ENCODE results near the gene GPI.
"Not testable (repeated sequence)": the region's sequence is repeated elsewhere in the genome, so short reads cannot be mapped to it uniquely, and the experiment has no call there.

The GPI gene

DNA sequence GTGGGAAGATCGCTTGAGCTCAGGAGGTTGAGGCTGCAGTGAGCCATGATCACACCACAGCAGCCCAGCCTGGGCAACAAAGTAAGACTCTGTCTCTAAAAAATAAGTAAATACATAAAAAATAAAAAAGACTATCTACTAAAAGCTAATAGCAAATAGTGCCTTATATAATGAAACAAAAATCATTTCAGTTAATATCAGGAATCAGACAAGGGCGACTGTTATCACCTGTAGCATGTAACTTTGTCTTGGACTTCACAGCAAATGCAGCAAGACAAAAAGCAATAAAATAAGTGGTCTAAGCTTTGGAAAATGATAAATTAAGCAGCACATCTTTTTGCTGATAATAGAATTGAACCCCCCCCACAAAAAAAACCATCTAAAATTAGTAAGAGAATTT, 21.2 kb upstream of the GPI start:
- DNase-seq, result no peak

DNA sequence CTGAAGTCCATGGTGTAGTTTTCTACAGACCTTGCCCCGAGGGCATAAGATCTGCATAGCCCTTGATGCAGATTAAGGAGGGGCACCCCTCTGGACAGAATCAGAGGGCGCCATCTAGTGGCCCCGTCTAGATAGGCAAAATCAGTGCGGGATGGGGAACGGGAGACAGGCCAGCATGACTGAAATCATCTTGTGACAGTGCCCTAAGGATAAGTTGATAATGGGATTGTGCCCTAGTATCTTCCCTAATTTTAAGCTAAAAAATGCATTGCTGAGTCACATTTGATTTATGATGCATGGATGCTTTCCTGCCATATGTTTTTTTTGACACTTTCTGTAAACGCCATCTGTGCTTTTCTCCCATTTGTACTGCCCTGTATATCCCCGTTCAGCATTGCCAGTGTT, 19.0 kb upstream of the GPI start:
- DNase-seq, result peak; percentile 84

GRCh38 chr19:34347561-34348165, 17.3 kb upstream of the GPI start:
- DNase-seq, result no peak

GRCh38 chr19:34348899-34349487, 16.0 kb upstream of the GPI start:
- DNase-seq, result no peak

DNA sequence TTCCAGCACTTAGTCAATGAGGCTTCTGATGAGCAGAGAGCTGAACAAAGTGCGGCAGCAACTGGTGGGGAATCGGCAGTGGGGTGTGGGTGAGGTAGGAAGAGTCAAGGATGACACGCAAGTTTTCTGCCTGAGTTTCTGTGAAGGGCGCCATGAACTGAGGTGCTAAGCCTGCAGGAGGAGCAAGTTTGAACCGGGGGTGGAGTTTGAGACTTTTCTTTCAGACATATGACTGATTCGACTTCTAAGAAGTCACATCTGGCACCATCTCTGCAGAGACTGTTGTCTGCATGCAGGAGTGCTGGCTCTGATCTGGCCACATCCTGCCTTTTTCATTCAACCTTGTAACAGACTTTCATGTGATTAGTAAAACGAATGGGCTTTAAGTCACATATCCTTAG, 14.8 kb upstream of the GPI start:
- no peak for DNase-seq

DNA sequence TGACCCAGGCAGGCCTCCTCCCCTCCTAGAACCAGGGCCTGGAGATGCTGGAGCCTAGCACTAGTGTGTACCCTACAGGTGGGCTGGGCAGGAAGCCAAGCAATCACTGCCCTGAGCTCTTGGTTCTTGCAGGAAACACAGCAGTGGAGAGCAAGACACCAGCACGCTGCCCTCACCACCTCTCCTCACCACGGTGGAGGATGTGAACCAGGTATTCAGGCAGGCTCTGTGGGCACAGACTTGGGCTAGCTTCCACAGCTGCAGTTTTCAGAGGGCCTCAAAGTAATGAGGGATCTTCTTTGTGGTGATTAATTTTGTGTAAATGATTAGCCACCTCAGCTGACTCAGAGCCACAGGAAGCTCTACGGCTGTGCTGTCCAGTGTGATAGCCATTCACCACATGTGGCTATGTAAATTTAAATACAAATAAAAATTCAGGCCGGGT, 13.6 kb upstream of the GPI start:
- DNase-seq, result no peak

GRCh38 chr19:34353546-34353945, 11.4 kb upstream of the GPI start:
- no peak for DNase-seq

- no peak for DNase-seq
Measured at GRCh38 chr19:34355201-34355600, 9.8 kb upstream of the GPI start.

- no peak for DNase-seq
Measured at GRCh38 chr19:34356875-34357274, 8.1 kb upstream of the GPI start.

DNA sequence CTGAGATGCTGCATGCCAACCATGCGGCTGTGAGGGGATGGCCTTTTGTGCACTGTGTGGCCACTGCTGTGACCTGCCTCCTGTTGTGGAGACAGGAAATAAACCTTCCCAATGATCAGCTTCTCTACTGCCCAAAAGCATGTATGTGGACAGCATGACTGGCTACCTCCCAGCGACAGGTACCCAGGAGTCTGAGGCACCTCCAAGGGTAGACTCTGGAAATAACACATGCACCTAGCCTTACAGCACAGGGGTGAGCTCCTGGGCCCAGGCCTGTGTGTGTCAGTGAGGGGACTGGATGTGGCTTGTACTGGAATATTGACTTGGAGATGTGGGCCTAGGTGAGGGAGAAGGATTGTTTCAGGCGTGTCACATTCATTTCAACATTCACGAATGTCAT, 7.6 kb upstream of the GPI start:
- no peak for DNase-seq

GRCh38 chr19:34359140-34359953, 5.6 kb upstream of the GPI start:
- peak; percentile 97 for DNase-seq

DNA sequence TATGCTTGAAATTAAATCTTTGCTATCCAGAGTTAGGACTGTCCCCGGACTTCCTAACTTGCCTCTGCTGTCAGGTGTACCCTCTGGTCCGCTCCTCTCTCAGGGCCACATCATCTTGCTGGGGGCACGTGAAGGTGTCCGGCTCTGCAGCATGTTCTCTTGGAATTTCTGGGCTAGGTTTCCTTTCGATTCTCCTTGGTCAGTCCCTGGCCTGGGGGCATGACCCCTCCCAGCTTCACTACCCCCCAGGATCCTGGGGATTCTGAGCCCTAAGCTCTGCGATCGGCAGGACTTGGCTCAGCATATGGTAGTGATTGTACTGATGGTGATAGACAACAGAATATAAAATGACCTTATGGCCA, 5.1 kb upstream of the GPI start:
- DNase-seq, result no peak

GRCh38 chr19:34360354-34360909, 4.6 kb upstream of the GPI start:
- DNase-seq, result no peak

DNA sequence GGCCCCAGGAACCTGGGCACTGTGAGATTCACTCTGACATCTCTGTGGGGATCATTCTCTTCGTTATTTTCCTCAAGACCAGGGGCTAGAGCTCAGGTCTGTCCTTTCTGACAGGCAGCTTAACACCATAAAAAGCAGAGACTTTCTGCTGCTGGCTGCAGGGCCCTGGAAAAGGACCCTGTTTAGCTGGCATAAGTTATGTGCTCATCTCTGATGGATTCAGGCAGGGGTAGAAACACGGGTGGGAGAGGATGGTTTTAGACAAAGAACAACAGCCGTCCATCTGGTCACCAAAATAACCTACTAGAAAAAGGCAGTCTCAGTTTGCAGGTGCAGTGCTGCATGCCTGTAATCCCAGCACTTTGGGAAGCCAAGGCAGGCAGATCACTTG, 2.3 kb upstream of the GPI start:
- DNase-seq, result no peak

GRCh38 chr19:34363094-34363493, 1.9 kb upstream of the GPI start:
- DNase-seq, result no peak

GRCh38 chr19:34363930-34364329, 1.1 kb upstream of the GPI start:
- DNase-seq, result no peak

DNA sequence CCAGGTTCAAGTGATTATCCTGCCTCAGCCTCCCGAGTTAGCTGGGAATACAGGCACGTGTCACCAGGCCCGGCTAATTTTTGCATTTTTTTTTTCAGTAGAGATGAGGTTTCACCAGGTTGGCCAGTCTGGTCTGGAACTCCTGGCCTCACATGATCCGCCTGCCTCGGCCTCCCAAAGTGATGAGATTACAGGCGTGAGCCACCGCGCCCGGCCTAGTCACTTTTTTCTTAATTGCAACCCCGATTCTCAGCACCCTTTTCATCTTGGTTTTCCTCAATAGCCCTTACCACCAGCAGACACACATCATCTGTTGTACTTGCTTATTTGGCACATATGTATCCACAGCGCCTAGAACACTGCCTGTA, 550 bp upstream of the GPI start:
- no peak for DNase-seq

DNA sequence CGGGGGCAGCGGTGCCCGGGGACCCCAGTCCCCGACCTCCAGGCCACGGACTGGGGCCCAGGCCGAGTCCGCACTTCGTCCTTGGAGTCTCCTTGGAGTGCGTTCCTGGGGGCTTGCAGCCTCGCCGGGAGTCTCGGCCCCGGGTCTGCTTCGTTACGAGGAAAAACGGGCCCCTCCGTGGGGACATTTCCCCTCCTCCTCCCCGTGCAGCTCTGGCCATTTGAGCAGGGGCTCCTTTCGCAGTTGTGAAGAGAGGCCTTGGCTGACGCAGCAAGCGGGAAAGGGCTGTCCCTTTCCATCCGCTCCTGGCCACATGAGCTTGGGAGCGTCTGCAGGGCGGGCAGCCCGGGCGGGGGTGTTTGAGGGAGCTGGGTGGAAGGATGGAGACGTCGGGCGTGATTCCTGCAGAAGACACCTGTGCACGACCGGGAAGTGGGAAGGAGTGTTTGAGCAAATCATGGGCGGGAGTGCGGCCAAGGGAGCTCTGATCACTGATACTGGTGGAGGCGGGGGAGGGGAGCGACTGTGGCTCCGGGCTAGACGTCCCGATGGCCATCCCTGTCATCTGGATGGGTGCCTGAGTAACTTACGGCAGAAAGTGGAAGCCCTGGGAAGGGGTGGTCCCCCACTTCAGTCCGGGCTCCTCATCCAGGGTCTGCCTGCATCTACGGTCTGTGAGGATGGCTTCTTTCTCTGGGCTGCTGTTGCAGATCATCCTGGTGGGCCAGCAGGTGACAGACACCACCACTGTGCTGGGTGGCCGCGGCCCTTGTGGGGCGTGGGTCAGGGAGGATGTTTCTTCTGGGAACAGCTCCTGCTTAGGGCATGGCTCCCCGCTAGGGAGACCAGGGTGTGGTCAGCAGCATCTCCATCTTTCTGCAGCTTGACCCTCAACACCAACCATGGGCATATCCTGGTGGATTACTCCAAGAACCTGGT, 736 bp downstream of the GPI start:
- DNase-seq, result peak; percentile 66

- DNase-seq, result peak; percentile 91
Measured at GRCh38 chr19:34366738-34367623, 2.0 kb downstream of the GPI start.

DNA sequence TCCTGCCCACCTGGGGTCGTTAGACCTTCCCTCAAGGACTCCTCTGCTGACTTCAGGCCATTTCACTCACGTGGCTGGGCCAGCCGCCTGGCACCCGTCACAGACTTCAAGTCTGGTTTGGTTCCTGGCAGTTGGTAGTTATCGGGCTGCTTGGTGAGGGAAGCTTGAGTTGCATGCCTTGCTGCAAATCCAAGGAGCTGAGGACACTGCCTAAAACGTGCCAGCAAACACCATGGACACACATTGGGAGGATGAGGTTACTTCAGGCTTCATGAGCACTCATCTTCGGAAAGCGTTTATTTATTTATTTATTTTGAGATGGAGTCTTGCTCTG, 2.6 kb downstream of the GPI start:
- no peak for DNase-seq

GRCh38 chr19:34368338-34368737, 3.3 kb downstream of the GPI start:
- DNase-seq, result no peak

DNA sequence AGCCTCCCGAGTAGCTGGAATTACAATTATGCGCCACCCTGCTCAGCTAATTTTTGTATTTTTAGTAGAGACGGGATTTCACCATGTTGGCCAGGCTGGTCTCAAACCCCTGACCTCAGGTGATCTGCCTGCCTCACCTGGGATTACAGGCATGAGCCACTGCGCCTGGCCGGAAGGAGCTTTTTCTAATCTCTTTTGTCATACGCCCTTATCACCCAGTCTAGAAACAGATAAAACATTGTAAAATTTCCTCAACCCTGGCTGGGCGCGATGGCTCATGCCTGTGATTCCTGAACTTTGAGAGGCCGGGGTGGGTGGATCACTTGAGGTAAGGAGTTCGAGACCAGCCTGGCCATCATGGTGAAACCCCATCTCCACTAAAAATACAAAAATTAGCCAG, 4.2 kb downstream of the GPI start:
- not testable (repeated sequence) for DNase-seq
